NCI-H2196 (cell line): Measurements from ENCODE around the gene PRR19.
A peak's percentile ranks its signal among the peaks of the same experiment; 100 is the strongest.

Experiments used
- DNase-seq: peaks from one replicate; lab custom pipeline; 2025; ENCODE audit not compliant: unreplicated experiment; lab: John Stamatoyannopoulos, UW

The PRR19 gene

GRCh38 chr19:42283188-42284065 lies 18.5 kb upstream of the PRR19 start:
- DNase-seq, result peak; percentile 96

GRCh38 chr19:42284066-42284501 lies 17.8 kb upstream of the PRR19 start:
- DNase-seq, result peak; percentile 90

GRCh38 chr19:42284591-42285341 lies 17.2 kb upstream of the PRR19 start:
- no peak for DNase-seq

- no peak for DNase-seq
These were observed 16.4 kb upstream of the PRR19 start for GRCh38 chr19:42285541-42285941.

- DNase-seq, result no peak
These were observed 16.0 kb upstream of the PRR19 start for GRCh38 chr19:42285988-42286348.

- DNase-seq, result no peak
These were observed 15.4 kb upstream of the PRR19 start for GRCh38 chr19:42286349-42287016.

- no peak for DNase-seq
These were observed 14.7 kb upstream of the PRR19 start for GRCh38 chr19:42287017-42287826.

- no peak for DNase-seq
These were observed 14.2 kb upstream of the PRR19 start for GRCh38 chr19:42287827-42288107.

GRCh38 chr19:42288387-42288786 lies 13.5 kb upstream of the PRR19 start:
- DNase-seq, result no peak

- no peak for DNase-seq
These were observed 12.9 kb upstream of the PRR19 start for GRCh38 chr19:42288881-42289555.

GRCh38 chr19:42289556-42290041 lies 12.3 kb upstream of the PRR19 start:
- DNase-seq, result no peak

GRCh38 chr19:42290136-42290522 lies 11.8 kb upstream of the PRR19 start:
- no peak for DNase-seq

GRCh38 chr19:42290523-42291434 lies 11.2 kb upstream of the PRR19 start:
- DNase-seq, result no peak

GRCh38 chr19:42291435-42291810 lies 10.5 kb upstream of the PRR19 start:
- DNase-seq, result no peak

- DNase-seq, result no peak
These were observed 9.6 kb upstream of the PRR19 start for GRCh38 chr19:42292042-42292960.

GRCh38 chr19:42292963-42293362 lies 9.0 kb upstream of the PRR19 start:
- no peak for DNase-seq

GRCh38 chr19:42293540-42293939 lies 8.4 kb upstream of the PRR19 start:
- DNase-seq, result no peak

- no peak for DNase-seq
These were observed 8.0 kb upstream of the PRR19 start for GRCh38 chr19:42293948-42294347.
